VCaP (cell line): Measurements from ENCODE around the gene TRIM9.

ENCODE experiments used
- H3K27ac ChIP-seq: fragments of 450-650 bp; 2 replicates; pipeline ENCODE4 v1.5.1; 2017
- TF ChIP-seq, protein P1 (sequence below): fragments of 450-650 bp; conservative IDR thresholded peaks from 2 replicates; pipeline ENCODE4 v1.5.1; 2017; ENCODE audit warnings: mild to moderate bottlenecking, moderate library complexity

TRIM9 gene

GRCh38 chr14:51092965-51093364 is 1.9 kb downstream of the TRIM9 start:
- TF ChIP-seq, protein P1, sequence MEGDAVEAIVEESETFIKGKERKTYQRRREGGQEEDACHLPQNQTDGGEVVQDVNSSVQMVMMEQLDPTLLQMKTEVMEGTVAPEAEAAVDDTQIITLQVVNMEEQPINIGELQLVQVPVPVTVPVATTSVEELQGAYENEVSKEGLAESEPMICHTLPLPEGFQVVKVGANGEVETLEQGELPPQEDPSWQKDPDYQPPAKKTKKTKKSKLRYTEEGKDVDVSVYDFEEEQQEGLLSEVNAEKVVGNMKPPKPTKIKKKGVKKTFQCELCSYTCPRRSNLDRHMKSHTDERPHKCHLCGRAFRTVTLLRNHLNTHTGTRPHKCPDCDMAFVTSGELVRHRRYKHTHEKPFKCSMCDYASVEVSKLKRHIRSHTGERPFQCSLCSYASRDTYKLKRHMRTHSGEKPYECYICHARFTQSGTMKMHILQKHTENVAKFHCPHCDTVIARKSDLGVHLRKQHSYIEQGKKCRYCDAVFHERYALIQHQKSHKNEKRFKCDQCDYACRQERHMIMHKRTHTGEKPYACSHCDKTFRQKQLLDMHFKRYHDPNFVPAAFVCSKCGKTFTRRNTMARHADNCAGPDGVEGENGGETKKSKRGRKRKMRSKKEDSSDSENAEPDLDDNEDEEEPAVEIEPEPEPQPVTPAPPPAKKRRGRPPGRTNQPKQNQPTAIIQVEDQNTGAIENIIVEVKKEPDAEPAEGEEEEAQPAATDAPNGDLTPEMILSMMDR: no peak
- no peak overlapping the region for H3K27ac ChIP-seq

- H3K27ac ChIP-seq: no peak overlapping the region
- TF ChIP-seq, protein P1: no peak
Measured at GRCh38 chr14:51089278-51089677, 5.6 kb downstream of the TRIM9 start.

DNA sequence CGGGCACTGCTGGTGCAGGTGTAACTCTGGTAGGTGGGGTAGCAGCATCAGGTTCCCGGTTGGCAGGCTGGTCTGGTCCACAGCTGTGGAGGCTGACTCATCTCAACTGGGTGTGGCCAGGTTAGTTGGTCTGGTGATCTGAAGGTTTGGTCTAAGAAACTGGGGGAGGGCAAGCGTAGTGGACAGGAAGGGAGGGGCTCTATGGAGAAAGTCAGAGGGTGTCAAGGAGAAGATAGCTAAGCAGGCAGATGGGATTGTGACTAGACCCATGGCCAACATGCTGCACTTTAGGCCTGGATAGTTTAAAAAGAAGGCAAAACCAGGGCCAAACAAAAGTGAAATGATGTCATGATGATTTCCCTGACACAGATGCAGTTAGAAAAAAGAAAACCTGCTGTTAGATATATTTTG is 7.9 kb downstream of the TRIM9 start:
- no peak overlapping the region for H3K27ac ChIP-seq
- TF ChIP-seq, protein P1: no peak

- TF ChIP-seq, protein P1: no peak
- H3K27ac ChIP-seq: no peak overlapping the region
Measured at GRCh38 chr14:51086044-51086443, 8.9 kb downstream of the TRIM9 start.

DNA sequence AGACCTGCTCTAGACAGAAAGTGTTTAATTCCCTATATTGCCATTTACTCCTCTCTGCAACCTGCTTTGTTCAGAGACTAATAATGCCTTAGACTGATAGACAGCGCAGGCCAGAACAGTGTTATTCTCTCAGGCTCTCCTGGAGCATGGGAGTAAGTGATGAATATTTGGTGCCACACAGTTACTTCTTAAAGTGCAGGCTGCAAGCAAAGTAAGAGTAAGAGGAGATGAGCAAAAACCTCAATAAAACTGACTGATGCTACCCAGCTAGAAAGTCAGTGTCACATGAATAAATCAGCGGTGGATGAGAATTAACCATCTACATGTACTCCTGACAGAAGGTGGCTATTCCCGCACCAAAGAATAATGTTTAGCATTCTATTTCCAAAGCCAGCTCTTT is 9.9 kb downstream of the TRIM9 start:
- H3K27ac ChIP-seq: no peak overlapping the region
- TF ChIP-seq, protein P1: no peak

GRCh38 chr14:51084507-51084906 is 10.4 kb downstream of the TRIM9 start:
- no peak overlapping the region for H3K27ac ChIP-seq
- TF ChIP-seq, protein P1: no peak

- H3K27ac ChIP-seq: no peak overlapping the region
- TF ChIP-seq, protein P1: no peak
Measured at GRCh38 chr14:51082349-51082748, 12.6 kb downstream of the TRIM9 start.

GRCh38 chr14:51081712-51082111 is 13.2 kb downstream of the TRIM9 start:
- H3K27ac ChIP-seq: no peak overlapping the region
- TF ChIP-seq, protein P1: no peak
